ENCODE data around the gene IGF2. TPM values are rescaled to one million over a fixed set of nuclear protein-coding genes. Genes with fewer than 3 reads are reported as not detected.

IGF2 gene
- total and polyA plus RNA-seq, 10 of the 15 experiments (the other 5 are each of a cell fraction or from before 2014, with no cell fraction given) = 0.41 TPM; not detected in 9

GRCh38 chr11:2088746-2089535 lies 50.2 kb downstream of the IGF2 start:
- Histone ChIP-seq H3K4me3 (no peak overlapping the region), H3K27ac (ENCODE audit: control insufficient read depth, insufficient read depth) (no peak overlapping the region), H3K4me2 (ENCODE audit: control insufficient read depth, insufficient read depth) (no peak overlapping the region), H3K4me1 (ENCODE audit: control insufficient read depth, insufficient read depth, low read length) (no peaks in the 10 kb centered on the region), H2AFZ (ENCODE audit: control insufficient read depth, low read depth, low read length) (no peak overlapping the region), H3K9ac (ENCODE audit: control insufficient read depth, insufficient read depth, low read length) (no peak overlapping the region), H4K20me1 (ENCODE audit: control insufficient read depth, insufficient read depth) (no peaks in the 10 kb centered on the region; the same call in 1 of the 2 replicates), H3K79me2 (ENCODE audit: control insufficient read depth, insufficient read depth, low read length) (no peaks in the 10 kb centered on the region), H3K9me3 (replicated peaks; ENCODE audit: control insufficient read depth, insufficient read depth, low read length) (no peaks in the 10 kb centered on the region; the same call in 1 of the 3 replicates), H3K27me3 (replicated peaks in 1 of 2; ENCODE audit: control insufficient read depth in 2 of 2, insufficient read depth in 2 of 2, low read length in 1 of 2) (no peaks in the 10 kb centered on the region; a peak in 1 of 4 replicates), H3K36me3 (ENCODE audit: control insufficient read depth in 2 of 2, insufficient read depth in 2 of 2, low read length in 1 of 2) (no peaks in the 10 kb centered on the region)
- ChIA-PET SMC1A (ENCODE audit: uncharacterized antibody, unreplicated experiment) (no interaction called here), RAD21 (ENCODE audit: unreplicated experiment) (no interaction called here), CTCF (interaction anchor here (1.7 kb wide), 1 partner anchor 10 kb away, joined by 4 read pairs; no protein-coding TSS in a partner anchor), POLR2A (no interaction called here)
- intact Hi-C loops (cut with micrococcal nuclease; ENCODE audit: unreplicated experiment) = no loop called here
- in situ Hi-C loops (cut with MboI) = no loop called here
- DNase-seq (ENCODE audit: low read depth, low spot score) = no peak
- ATAC-seq = peak; percentile 31; the same call in 1 of the 3 replicates
- no peak for FAIRE-seq
- no TSS peak for BruUV-seq (replicated peaks)
- WGBS (ENCODE audit: insufficient coverage, insufficient replicate concordance, low lambda C conversion rate, missing lambda C conversion rate) = 43% methylated on average over 19 of the region's 19 CpGs
- TF ChIP-seq, protein P1, sequence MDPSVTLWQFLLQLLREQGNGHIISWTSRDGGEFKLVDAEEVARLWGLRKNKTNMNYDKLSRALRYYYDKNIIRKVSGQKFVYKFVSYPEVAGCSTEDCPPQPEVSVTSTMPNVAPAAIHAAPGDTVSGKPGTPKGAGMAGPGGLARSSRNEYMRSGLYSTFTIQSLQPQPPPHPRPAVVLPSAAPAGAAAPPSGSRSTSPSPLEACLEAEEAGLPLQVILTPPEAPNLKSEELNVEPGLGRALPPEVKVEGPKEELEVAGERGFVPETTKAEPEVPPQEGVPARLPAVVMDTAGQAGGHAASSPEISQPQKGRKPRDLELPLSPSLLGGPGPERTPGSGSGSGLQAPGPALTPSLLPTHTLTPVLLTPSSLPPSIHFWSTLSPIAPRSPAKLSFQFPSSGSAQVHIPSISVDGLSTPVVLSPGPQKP (IDR thresholded peaks at IDR 0.05; ENCODE audit: low read depth, low read length) = no peak
- TF ChIP-seq, protein P2, sequence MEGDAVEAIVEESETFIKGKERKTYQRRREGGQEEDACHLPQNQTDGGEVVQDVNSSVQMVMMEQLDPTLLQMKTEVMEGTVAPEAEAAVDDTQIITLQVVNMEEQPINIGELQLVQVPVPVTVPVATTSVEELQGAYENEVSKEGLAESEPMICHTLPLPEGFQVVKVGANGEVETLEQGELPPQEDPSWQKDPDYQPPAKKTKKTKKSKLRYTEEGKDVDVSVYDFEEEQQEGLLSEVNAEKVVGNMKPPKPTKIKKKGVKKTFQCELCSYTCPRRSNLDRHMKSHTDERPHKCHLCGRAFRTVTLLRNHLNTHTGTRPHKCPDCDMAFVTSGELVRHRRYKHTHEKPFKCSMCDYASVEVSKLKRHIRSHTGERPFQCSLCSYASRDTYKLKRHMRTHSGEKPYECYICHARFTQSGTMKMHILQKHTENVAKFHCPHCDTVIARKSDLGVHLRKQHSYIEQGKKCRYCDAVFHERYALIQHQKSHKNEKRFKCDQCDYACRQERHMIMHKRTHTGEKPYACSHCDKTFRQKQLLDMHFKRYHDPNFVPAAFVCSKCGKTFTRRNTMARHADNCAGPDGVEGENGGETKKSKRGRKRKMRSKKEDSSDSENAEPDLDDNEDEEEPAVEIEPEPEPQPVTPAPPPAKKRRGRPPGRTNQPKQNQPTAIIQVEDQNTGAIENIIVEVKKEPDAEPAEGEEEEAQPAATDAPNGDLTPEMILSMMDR (IDR thresholded peaks at IDR 0.05 in 2 of 3, conservative IDR thresholded peaks at IDR 0.05 in 1 of 3; ENCODE audit: control insufficient read depth in 2 of 3, extremely low read depth in 1 of 3, insufficient read depth in 1 of 3, low read depth in 3 of 3, low read length in 3 of 3) = 0 out of 6 replicates have a peak, but pooled peaks of 1 of the 3 experiments have one; percentile 11
- no peak for TF ChIP-seq ZNF384 (IDR thresholded peaks at IDR 0.05; ENCODE audit: borderline replicate concordance, low read depth, low read length)
- TF ChIP-seq SRF (IDR thresholded peaks at IDR 0.05; ENCODE audit: low read depth in 2 of 2, low read length in 2 of 2) = no peak

All from GM12878 (cell line).